Mesenchymal stem cell (in vitro differentiated cells and primary cell): ENCODE results near the gene PTPRG.

Experiments used
- DNase-seq: peaks from one replicate; pipeline ENCODE4 v3.0.0-alpha.2; 2013
- H2AFZ ChIP-seq: one replicate; pipeline ENCODE4 v1.6.1; 2013; ENCODE audit warnings: low read depth, mild to moderate bottlenecking, control low read depth, inconsistent platforms, low read length, moderate library complexity
- H2AK5ac ChIP-seq: 2 replicates; pipeline ENCODE4 v1.6.1; 2013; ENCODE audit warnings: low read length, moderate library complexity, mild to moderate bottlenecking, inconsistent platforms; ENCODE audit not compliant: severe bottlenecking
- H2BK120ac ChIP-seq: one replicate; pipeline ENCODE4 v1.6.1; 2013; ENCODE audit warnings: low read depth, mild to moderate bottlenecking, inconsistent platforms, low read length, moderate library complexity
- H2BK12ac ChIP-seq, 2 experiments: one replicate each; pipeline ENCODE4 v1.6.1; 2013; ENCODE audit warnings: inconsistent platforms in 2 of 2, low read length in 2 of 2, mild to moderate bottlenecking in 2 of 2, moderate library complexity in 2 of 2, control low read depth in 1 of 2
- H2BK15ac ChIP-seq: one replicate; pipeline ENCODE4 v1.6.1; 2013; ENCODE audit warnings: mild to moderate bottlenecking, low read depth, inconsistent platforms; ENCODE audit not compliant: poor library complexity, severe bottlenecking
- H2BK5ac ChIP-seq: 2 replicates; pipeline ENCODE4 v1.6.1; 2013; ENCODE audit warnings: low read depth, mild to moderate bottlenecking, low read length, control low read depth, inconsistent platforms; ENCODE audit not compliant: poor library complexity, severe bottlenecking
- H3K14ac ChIP-seq, 2 experiments: one replicate each; pipeline ENCODE4 v1.6.1; 2013; ENCODE audit warnings: inconsistent platforms in 2 of 2, low read length in 2 of 2, control low read depth in 1 of 2, mild to moderate bottlenecking in 1 of 2, moderate library complexity in 1 of 2
- H3K18ac ChIP-seq, 2 experiments: one replicate each; pipeline ENCODE4 v1.6.1; 2013; ENCODE audit warnings: inconsistent platforms in 2 of 2, low read length in 2 of 2, control low read depth in 1 of 2, low read depth in 1 of 2, mild to moderate bottlenecking in 1 of 2
- H3K23ac ChIP-seq, 2 experiments: one replicate each; pipeline ENCODE4 v1.6.1; 2013; ENCODE audit warnings: inconsistent platforms in 2 of 2, low read length in 2 of 2, mild to moderate bottlenecking in 2 of 2, moderate library complexity in 2 of 2, control low read depth in 1 of 2
- H3K27ac ChIP-seq: 2 replicates; pipeline ENCODE4 v1.5.1; 2013; ENCODE audit warnings: mild to moderate bottlenecking, moderate library complexity, low read length, control low read depth, inconsistent platforms; ENCODE audit not compliant: poor library complexity, severe bottlenecking
- H3K27me3 ChIP-seq, 2 experiments: 2 replicates each; pipeline versions ENCODE4 v1.6.1 to v1.7.0; 2013; ENCODE audit warnings: low read length in 2 of 2, mild to moderate bottlenecking in 2 of 2, moderate library complexity in 2 of 2, control low read depth in 1 of 2, inconsistent platforms in 1 of 2; ENCODE audit not compliant: control insufficient read depth in 1 of 2, insufficient read depth in 1 of 2
- H3K36me3 ChIP-seq, 2 experiments: 2 replicates each; pipeline versions ENCODE4 v1.6.1 to v1.7.0; 2013; ENCODE audit warnings: low read length in 2 of 2, control low read depth in 1 of 2, inconsistent platforms in 1 of 2, low read depth in 1 of 2, mild to moderate bottlenecking in 1 of 2; ENCODE audit not compliant: insufficient read depth in 2 of 2, control insufficient read depth in 1 of 2
- H3K4ac ChIP-seq, 2 experiments: one replicate each; pipeline ENCODE4 v1.6.1; 2013; ENCODE audit warnings: inconsistent platforms in 2 of 2, low read length in 2 of 2, mild to moderate bottlenecking in 2 of 2, moderate library complexity in 2 of 2, control low read depth in 1 of 2, low read depth in 1 of 2
- H3K4me1 ChIP-seq: 2 replicates; pipeline ENCODE4 v1.6.1; 2013; ENCODE audit warnings: low read depth, low read length, control low read depth; ENCODE audit not compliant: control insufficient read depth, insufficient read depth
- H3K4me2 ChIP-seq: 2 replicates; pipeline ENCODE4 v1.6.1; 2013; ENCODE audit warnings: low read length, mild to moderate bottlenecking, inconsistent platforms; ENCODE audit not compliant: poor library complexity, severe bottlenecking
- H3K4me3 ChIP-seq, 2 experiments: 2 replicates each; pipeline versions ENCODE4 v1.5.1 to v1.7.0; 2013; ENCODE audit warnings: low read length in 2 of 2, mild to moderate bottlenecking in 2 of 2, control low read depth in 1 of 2, low read depth in 1 of 2; ENCODE audit not compliant: insufficient read depth in 1 of 2
- H3K79me1 ChIP-seq: replicated peaks from 2 replicates; pipeline ENCODE4 v1.6.1; 2013; ENCODE audit warnings: mild to moderate bottlenecking, control low read depth, low read length, inconsistent platforms; ENCODE audit not compliant: poor library complexity, severe bottlenecking
- H3K9ac ChIP-seq: 2 replicates; pipeline ENCODE4 v1.7.0; 2013; ENCODE audit warnings: mild to moderate bottlenecking, low read length, moderate library complexity
- H3K9me3 ChIP-seq: 2 replicates; pipeline ENCODE4 v1.7.0; 2013; ENCODE audit warnings: mild to moderate bottlenecking, low read length; ENCODE audit not compliant: control insufficient read depth
- H4K8ac ChIP-seq: one replicate; pipeline ENCODE4 v1.6.1; 2013; ENCODE audit warnings: inconsistent platforms, mild to moderate bottlenecking, low read length, moderate library complexity
- H4K91ac ChIP-seq: one replicate; pipeline ENCODE4 v1.6.1; 2013; ENCODE audit warnings: mild to moderate bottlenecking, low read length, inconsistent platforms
- WGBS: methylation state at CpG from one replicate; pipeline ENCODE4 v1.1.7; 2013; ENCODE audit warnings: mixed read lengths; 5-methylcytosine and 5-hydroxymethylcytosine counted together

PTPRG gene

GRCh38 chr3:62122819-62123218 is 561.4 kb downstream of the PTPRG start:
- no peak overlapping the region for H2BK15ac ChIP-seq

GRCh38 chr3:62125380-62125779 is 564.0 kb downstream of the PTPRG start:
- no peak overlapping the region for H4K8ac ChIP-seq
- DNase-seq, result no peak
- no peak overlapping the region for H3K4me3 ChIP-seq
- no peak overlapping the region for H2BK5ac ChIP-seq
- no peak overlapping the region for H2BK15ac ChIP-seq
- no peak overlapping the region for H4K91ac ChIP-seq
- no peak overlapping the region for H3K9ac ChIP-seq
- no peaks in the 10 kb centered on the region for H3K27me3 ChIP-seq
- H3K18ac ChIP-seq, result no peak overlapping the region
- WGBS, result 78% methylated on average over 4 of the region's 4 CpGs
- H3K9me3 ChIP-seq, result peaks cover 8% of the 10 kb centered on the region
- no peak overlapping the region for H3K23ac ChIP-seq
- H3K4ac ChIP-seq, result no peak overlapping the region
- H3K79me1 ChIP-seq, result peaks cover 9% of the 10 kb centered on the region
- H3K27ac ChIP-seq, result no peak overlapping the region
- no peaks in the 10 kb centered on the region for H3K36me3 ChIP-seq
- H3K4me1 ChIP-seq, result no peaks in the 10 kb centered on the region
- no peak overlapping the region for H3K4me2 ChIP-seq
- no peak overlapping the region for H2AK5ac ChIP-seq
- H2BK12ac ChIP-seq, result no peak overlapping the region
- no peak overlapping the region for H3K14ac ChIP-seq
- no peak overlapping the region for H2BK120ac ChIP-seq
- H2AFZ ChIP-seq, result no peak overlapping the region

More at GRCh38 chr3:62122819-62123218, 561.4 kb downstream of the PTPRG start:
- Histone ChIP-seq H3K9me3 (peaks cover 8% of the 10 kb centered on the region), H3K4me3 (no peak overlapping the region), H3K79me1 (peaks cover 10% of the 10 kb centered on the region), H3K9ac (no peak overlapping the region), H4K91ac (no peak overlapping the region), H2AK5ac (no peak overlapping the region), H3K4me1 (no peaks in the 10 kb centered on the region), H2AFZ (no peak overlapping the region), H2BK12ac (no peak overlapping the region), H3K4me2 (no peak overlapping the region), H2BK120ac (no peak overlapping the region), H3K18ac (no peak overlapping the region), H4K8ac (no peak overlapping the region), H3K4ac (no peak overlapping the region), H3K36me3 (no peaks in the 10 kb centered on the region), H2BK5ac (no peak overlapping the region), H3K27ac (no peak overlapping the region), H3K14ac (no peak overlapping the region), H3K23ac (no peak overlapping the region), H3K27me3 (no peaks in the 10 kb centered on the region)
- 72% methylated on average over 4 of the region's 4 CpGs for WGBS
- DNase-seq, result no peak

- H3K9me3 ChIP-seq, result peaks cover 8% of the 10 kb centered on the region
- no peaks in the 10 kb centered on the region for H3K36me3 ChIP-seq
- no peak overlapping the region for H3K18ac ChIP-seq
- no peak overlapping the region for H2AK5ac ChIP-seq
- no peak overlapping the region for H2BK15ac ChIP-seq
- H2BK5ac ChIP-seq, result no peak overlapping the region
- H3K27ac ChIP-seq, result no peak overlapping the region
- no peak overlapping the region for H3K4me2 ChIP-seq
- WGBS, result 95% methylated on average over 3 of the region's 3 CpGs
- H3K4me1 ChIP-seq, result no peaks in the 10 kb centered on the region
- H4K91ac ChIP-seq, result no peak overlapping the region
- no peak overlapping the region for H4K8ac ChIP-seq
- H3K14ac ChIP-seq, result peak overlapping the region in 1 of 2 experiments; percentile 53
- H3K79me1 ChIP-seq, result peaks cover 9% of the 10 kb centered on the region
- no peak overlapping the region for H3K23ac ChIP-seq
- no peak overlapping the region for H2BK12ac ChIP-seq
- no peak overlapping the region for H2BK120ac ChIP-seq
- no peak for DNase-seq
- no peak overlapping the region for H3K9ac ChIP-seq
- no peak overlapping the region for H2AFZ ChIP-seq
- no peak overlapping the region for H3K4me3 ChIP-seq
- no peak overlapping the region for H3K4ac ChIP-seq
- H3K27me3 ChIP-seq, result no peaks in the 10 kb centered on the region
Observed at GRCh38 chr3:62127116-62127515, 565.7 kb downstream of the PTPRG start.

- Histone ChIP-seq H2BK15ac (no peak overlapping the region), H3K27me3 (no peaks in the 10 kb centered on the region), H3K4ac (no peak overlapping the region), H3K4me2 (no peak overlapping the region), H3K27ac (no peak overlapping the region), H3K79me1 (peaks cover 11% of the 10 kb centered on the region), H3K4me3 (no peak overlapping the region), H2BK12ac (no peak overlapping the region), H3K9ac (peak overlapping the region; percentile 27), H4K91ac (no peak overlapping the region), H3K18ac (no peak overlapping the region), H3K9me3 (peaks cover 2% of the 10 kb centered on the region), H2BK5ac (no peak overlapping the region), H3K23ac (no peak overlapping the region), H2AK5ac (no peak overlapping the region), H2AFZ (no peak overlapping the region), H3K36me3 (no peaks in the 10 kb centered on the region), H2BK120ac (no peak overlapping the region), H3K14ac (no peak overlapping the region), H3K4me1 (no peaks in the 10 kb centered on the region), H4K8ac (no peak overlapping the region)
- no peak for DNase-seq
- 74% methylated on average over 5 of the region's 5 CpGs for WGBS
Observed at GRCh38 chr3:62128051-62128450, 566.7 kb downstream of the PTPRG start.
